Keratinocyte (primary cell): ENCODE data around the gene IVNS1ABP. TPM values are rescaled to one million over a fixed set of nuclear protein-coding genes. Genes with fewer than 3 reads are reported as not detected.

ENCODE experiments used
- DNase-seq: peaks from one replicate; pipeline ENCODE4 v3.0.0-alpha.2; 2011; ENCODE audit warnings: low read depth, missing footprints, low spot score
- FAIRE-seq: peaks from 2 replicates; lab custom pipeline; 2011; peaks lifted over from hg19 to GRCh38; lab: Jason Lieb, UNC
- H2AFZ ChIP-seq: 2 replicates; pipeline ENCODE4 v1.6.0; 2012; ENCODE audit warnings: low read length, control low read depth, inconsistent platforms; ENCODE audit not compliant: control insufficient read depth
- H3K27ac ChIP-seq: 2 replicates; pipeline ENCODE4 v1.5.1; 2011; ENCODE audit warnings: low read length; ENCODE audit not compliant: control insufficient read depth, insufficient read depth
- H3K27me3 ChIP-seq: 3 replicates; pipeline ENCODE4 v1.6.0; 2011; ENCODE audit warnings: low read length; ENCODE audit not compliant: control insufficient read depth, insufficient read depth; ENCODE audit errors: extremely low read depth
- H3K36me3 ChIP-seq, 2 experiments: 2 replicates in 1 of 2; 3 replicates in 1 of 2; pipeline ENCODE4 v1.5.1; 2011; ENCODE audit warnings: low read length in 2 of 2, mild to moderate bottlenecking in 1 of 2; ENCODE audit not compliant: control insufficient read depth in 2 of 2, insufficient read depth in 2 of 2; ENCODE audit errors: extremely low read depth in 1 of 2
- H3K4me1 ChIP-seq: 3 replicates; pipeline ENCODE4 v1.5.1; 2011; ENCODE audit warnings: low read length; ENCODE audit not compliant: control insufficient read depth, insufficient read depth; ENCODE audit errors: extremely low read depth
- H3K4me2 ChIP-seq: 3 replicates; pipeline ENCODE4 v1.6.0; 2011; ENCODE audit warnings: low read depth, low read length; ENCODE audit not compliant: control insufficient read depth, insufficient read depth; ENCODE audit errors: extremely low read depth
- H3K4me3 ChIP-seq, 3 experiments: fragments of 200-600 bp in 1 of 3; sonication (generic) in 1 of 3; 2 replicates in 2 of 3; 3 replicates in 1 of 3; pipeline ENCODE4 v1.5.1; 2011 to 2016; ENCODE audit warnings: low read length in 3 of 3, mild to moderate bottlenecking in 3 of 3, control low read depth in 2 of 3, inconsistent platforms in 1 of 3, low read depth in 1 of 3, mixed read lengths in 1 of 3, mixed run types in 1 of 3, moderate library complexity in 1 of 3; ENCODE audit not compliant: control insufficient read depth in 2 of 3, insufficient read depth in 2 of 3; ENCODE audit errors: extremely low read depth in 1 of 3
- H3K79me2 ChIP-seq: 2 replicates; pipeline ENCODE4 v1.6.0; 2012; ENCODE audit warnings: low read length; ENCODE audit not compliant: control insufficient read depth, insufficient read depth
- H3K9ac ChIP-seq: 3 replicates; pipeline ENCODE4 v1.6.0; 2011; ENCODE audit warnings: low read length; ENCODE audit not compliant: control insufficient read depth, insufficient read depth; ENCODE audit errors: extremely low read depth
- H3K9me1 ChIP-seq: 3 replicates; pipeline ENCODE4 v1.6.0; 2011; ENCODE audit warnings: low read length; ENCODE audit not compliant: control insufficient read depth, insufficient read depth; ENCODE audit errors: extremely low read depth
- H3K9me3 ChIP-seq: 2 replicates; pipeline ENCODE4 v1.5.1; 2012; ENCODE audit warnings: low read depth, low read length; ENCODE audit not compliant: control insufficient read depth
- H4K20me1 ChIP-seq: 3 replicates; pipeline ENCODE4 v1.6.0; 2011; ENCODE audit warnings: low read length; ENCODE audit not compliant: control insufficient read depth, insufficient read depth; ENCODE audit errors: extremely low read depth
- CTCF ChIP-seq, 3 experiments: IDR thresholded peaks in 1 of 3; conservative IDR thresholded peaks in 1 of 3; optimal IDR thresholded peaks in 1 of 3; 2 replicates in 2 of 3; 3 replicates in 1 of 3; pipeline versions ENCODE3 to v1.5.1; 2011; ENCODE audit warnings: low read length in 3 of 3, mild to moderate bottlenecking in 3 of 3, moderate library complexity in 2 of 3, control low read depth in 1 of 3, inconsistent platforms in 1 of 3; ENCODE audit not compliant: insufficient read depth in 2 of 3; ENCODE audit errors: extremely low read depth in 1 of 3
- EZH2 ChIP-seq: IDR thresholded peaks from one replicate; pipeline ENCODE4 v1.6.1; 2012; ENCODE audit warnings: inconsistent platforms, mild to moderate bottlenecking, low read length, moderate library complexity
- dilution Hi-C: fragments of 300-500 bp; cut with MboI; formaldehyde crosslinking; loops from one replicate; pipeline ENCODE4 v1.7.0; 2020; ENCODE audit warnings: low sequenced_read_pairs; ENCODE audit not compliant: extremely low pct_ligation_motif_present
- polyA plus RNA-seq, 5 experiments: library from polyadenylated mRNA; depleted of rRNA in 3 of 5; stranded (reverse) in 3 of 5; stranded (forward) in 1 of 5; unstranded in 1 of 5; fragments of >200 nt; gene quantifications; 1 replicate in 1 of 5; 2 replicates in 3 of 5; 3 replicates in 1 of 5; pipeline versions ENCODE4 v1.2.1 to v1.2.3, GENCODE V29; 2011 to 2012; ENCODE audit warnings: missing spikeins in 2 of 5, low read depth in 1 of 5, low replicate concordance in 1 of 5

IVNS1ABP gene
- polyA plus RNA-seq, 1 donor (not counting 4 experiments of a cell fraction or from before 2014, with no cell fraction given) = 162 TPM

GRCh38 chr1:185267701-185268100 is 49.3 kb downstream of the IVNS1ABP start:
- Histone ChIP-seq H3K4me1 (no peaks in the 10 kb centered on the region), H3K9me1 (no peaks in the 10 kb centered on the region), H4K20me1 (no peaks in the 10 kb centered on the region), H3K27ac (no peak overlapping the region), H3K9me3 (no peaks in the 10 kb centered on the region), H3K4me2 (no peak overlapping the region), H2AFZ (no peak overlapping the region), H3K36me3 (no peaks in the 10 kb centered on the region), H3K4me3 (no peak overlapping the region), H3K27me3 (no peaks in the 10 kb centered on the region), H3K9ac (no peak overlapping the region), H3K79me2 (no peaks in the 10 kb centered on the region)
- no peak for FAIRE-seq
- no peak for DNase-seq
- dilution Hi-C loops = no loop called here
- TF ChIP-seq EZH2 (no peak), CTCF (optimal IDR thresholded peaks at IDR 0.05 in 1 of 3, IDR thresholded peaks at IDR 0.05 in 1 of 3, conservative IDR thresholded peaks at IDR 0.05 in 1 of 3; ENCODE audit: extremely low read depth in 1 of 3, insufficient read depth in 2 of 3, low read length in 3 of 3) (no peak)

GRCh38 chr1:185267301-185267700 is 49.7 kb downstream of the IVNS1ABP start:
- Histone ChIP-seq H3K4me2 (no peak overlapping the region), H3K9me3 (no peaks in the 10 kb centered on the region), H3K4me1 (no peaks in the 10 kb centered on the region), H3K9ac (no peak overlapping the region), H3K9me1 (no peaks in the 10 kb centered on the region), H3K4me3 (no peak overlapping the region), H2AFZ (no peak overlapping the region), H3K79me2 (no peaks in the 10 kb centered on the region), H4K20me1 (no peaks in the 10 kb centered on the region), H3K27ac (no peak overlapping the region), H3K27me3 (no peaks in the 10 kb centered on the region), H3K36me3 (no peaks in the 10 kb centered on the region)
- FAIRE-seq = no peak
- dilution Hi-C loops = no loop called here
- TF ChIP-seq CTCF (optimal IDR thresholded peaks at IDR 0.05 in 1 of 3, IDR thresholded peaks at IDR 0.05 in 1 of 3, conservative IDR thresholded peaks at IDR 0.05 in 1 of 3; ENCODE audit: extremely low read depth in 1 of 3, insufficient read depth in 2 of 3, low read length in 3 of 3) (no peak), EZH2 (no peak)
- DNase-seq = no peak
